ENCODE measurements around the gene TRPM2. TPM values are rescaled to one million over a fixed set of nuclear protein-coding genes. Genes with fewer than 3 reads are reported as not detected.

Gene TRPM2
- total RNA-seq, 2 donors from 2014 or later: 2.7 to 26.1 TPM

DNA sequence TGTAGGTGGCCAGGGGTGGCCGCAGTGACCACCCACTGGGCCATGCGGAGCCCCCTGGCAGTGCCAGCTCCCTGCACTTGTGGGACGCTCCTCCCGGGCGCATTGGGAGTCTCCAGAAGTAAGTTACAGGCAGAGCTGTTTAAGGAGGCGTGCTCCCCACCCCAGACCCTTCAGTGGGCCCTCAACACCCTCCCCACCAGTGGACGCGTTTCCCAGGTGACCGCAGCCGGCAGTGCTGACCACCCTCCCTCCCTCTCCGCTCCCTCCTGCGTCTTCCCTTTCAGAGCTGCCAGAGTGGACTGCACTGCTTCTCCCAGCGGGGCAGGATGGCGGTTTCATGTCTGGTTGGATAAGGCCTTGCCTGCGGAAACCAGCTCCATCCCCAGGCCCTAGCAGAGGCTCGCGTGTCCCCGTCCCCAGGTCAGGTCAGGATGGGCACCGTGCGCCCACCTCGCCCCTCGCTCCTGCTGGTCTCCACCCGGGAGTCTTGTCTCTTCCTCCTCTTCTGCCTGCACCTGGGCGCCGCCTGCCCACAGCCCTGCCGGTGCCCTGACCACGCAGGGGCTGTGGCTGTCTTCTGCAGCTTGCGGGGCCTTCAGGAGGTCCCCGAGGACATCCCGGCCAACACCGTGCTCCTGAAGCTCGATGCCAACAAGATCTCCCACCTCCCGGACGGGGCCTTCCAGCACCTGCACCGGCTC lies 102.9 kb downstream of the TRPM2 start:
- DNase-seq (no peak), ATAC-seq (no peak)
- Mint-ChIP-seq H3K27ac (no peak overlapping the region), H3K36me3 (ENCODE audit: low read depth) (no peaks in the 10 kb centered on the region), H3K27me3 (no peaks in the 10 kb centered on the region), H3K4me1 (peaks cover 5% of the 10 kb centered on the region), H3K4me3 (peak overlapping the region; percentile 80)
- H3K9me3 ChIP-seq (ENCODE audit: control insufficient read depth, low read length, poor library complexity, severe bottlenecking): no peaks in the 10 kb centered on the region

DNA sequence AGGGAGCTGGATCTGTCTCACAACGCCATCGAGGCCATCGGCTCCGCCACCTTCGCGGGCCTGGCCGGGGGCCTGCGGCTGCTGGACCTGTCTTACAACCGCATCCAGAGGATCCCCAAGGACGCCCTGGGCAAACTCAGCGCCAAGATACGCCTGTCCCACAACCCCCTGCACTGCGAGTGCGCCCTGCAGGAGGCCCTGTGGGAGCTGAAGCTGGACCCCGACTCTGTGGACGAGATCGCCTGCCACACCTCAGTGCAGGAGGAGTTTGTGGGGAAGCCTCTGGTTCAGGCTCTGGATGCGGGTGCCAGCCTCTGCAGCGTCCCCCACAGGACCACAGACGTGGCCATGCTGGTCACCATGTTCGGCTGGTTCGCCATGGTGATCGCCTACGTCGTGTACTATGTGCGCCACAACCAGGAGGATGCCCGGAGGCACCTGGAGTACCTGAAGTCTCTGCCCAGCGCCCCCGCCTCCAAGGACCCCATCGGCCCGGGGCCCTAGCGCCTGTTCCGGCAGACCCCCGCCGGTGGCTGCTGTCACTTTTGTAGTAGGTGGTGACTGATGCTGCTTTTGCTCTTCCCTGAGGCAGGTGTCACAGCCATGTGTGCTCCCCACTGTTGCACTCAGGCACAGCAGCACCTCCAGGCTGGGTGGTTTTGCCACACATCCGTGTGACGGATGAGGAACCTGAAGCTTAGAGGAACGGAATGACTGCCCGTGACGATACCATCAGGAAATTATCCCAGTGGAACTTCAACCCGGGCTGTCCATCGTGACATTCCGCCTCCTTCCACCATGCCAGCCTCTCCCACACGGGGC lies 103.7 kb downstream of the TRPM2 start:
- Mint-ChIP-seq H3K4me3 (peak overlapping the region; percentile 80), H3K4me1 (peaks cover 5% of the 10 kb centered on the region), H3K27ac (no peak overlapping the region), H3K36me3 (ENCODE audit: low read depth) (no peaks in the 10 kb centered on the region), H3K27me3 (no peaks in the 10 kb centered on the region)
- H3K9me3 ChIP-seq (ENCODE audit: control insufficient read depth, low read length, poor library complexity, severe bottlenecking): no peaks in the 10 kb centered on the region
- ATAC-seq (no peak), DNase-seq (no peak)

DNA sequence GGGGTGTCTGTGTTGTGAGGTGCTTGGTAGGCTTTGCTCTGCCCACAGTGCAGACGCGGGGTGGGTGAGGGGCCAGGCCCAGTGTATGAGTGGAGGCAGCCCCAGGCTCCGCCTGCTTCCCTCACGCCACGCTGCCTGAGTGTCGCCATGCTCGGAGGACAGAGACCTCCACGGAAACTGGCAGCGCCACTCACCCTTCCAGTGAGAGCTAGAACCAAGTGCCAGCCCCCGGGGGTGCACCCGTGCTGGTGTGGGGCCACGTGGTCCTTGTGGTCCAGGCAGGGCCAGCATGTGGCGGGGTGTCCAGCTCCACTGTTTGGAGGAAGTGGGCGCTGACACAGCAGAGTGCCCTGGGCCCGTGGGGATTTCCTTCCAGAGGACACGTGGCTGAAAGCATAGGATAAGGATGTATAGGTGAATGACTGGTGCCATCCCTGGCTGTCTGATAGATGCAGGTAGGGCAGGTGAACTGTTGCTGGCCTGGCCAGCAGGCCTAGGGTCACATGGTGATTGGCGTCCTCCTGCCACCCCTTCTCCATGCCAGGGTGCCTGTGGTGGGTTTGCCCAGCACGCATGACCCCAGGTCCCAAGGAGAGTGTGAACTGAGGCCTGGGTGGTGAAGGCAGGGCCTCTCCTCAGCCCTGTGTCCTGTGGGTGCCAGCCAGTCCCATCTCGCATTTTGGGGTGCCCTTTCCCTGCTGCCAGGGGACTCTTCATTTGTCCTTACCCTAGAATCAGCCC lies 105.7 kb downstream of the TRPM2 start:
- H3K27ac Mint-ChIP-seq: no peak overlapping the region
- peaks cover 7% of the 10 kb centered on the region for H3K4me1 Mint-ChIP-seq
- H3K27me3 Mint-ChIP-seq: peaks cover 4% of the 10 kb centered on the region
- no peaks in the 10 kb centered on the region for H3K9me3 ChIP-seq (ENCODE audit: control insufficient read depth, low read length, poor library complexity, severe bottlenecking)
- ATAC-seq (no peak), DNase-seq (no peak)
- no peaks in the 10 kb centered on the region for H3K36me3 Mint-ChIP-seq (ENCODE audit: low read depth)
- H3K4me3 Mint-ChIP-seq: no peak overlapping the region

DNA sequence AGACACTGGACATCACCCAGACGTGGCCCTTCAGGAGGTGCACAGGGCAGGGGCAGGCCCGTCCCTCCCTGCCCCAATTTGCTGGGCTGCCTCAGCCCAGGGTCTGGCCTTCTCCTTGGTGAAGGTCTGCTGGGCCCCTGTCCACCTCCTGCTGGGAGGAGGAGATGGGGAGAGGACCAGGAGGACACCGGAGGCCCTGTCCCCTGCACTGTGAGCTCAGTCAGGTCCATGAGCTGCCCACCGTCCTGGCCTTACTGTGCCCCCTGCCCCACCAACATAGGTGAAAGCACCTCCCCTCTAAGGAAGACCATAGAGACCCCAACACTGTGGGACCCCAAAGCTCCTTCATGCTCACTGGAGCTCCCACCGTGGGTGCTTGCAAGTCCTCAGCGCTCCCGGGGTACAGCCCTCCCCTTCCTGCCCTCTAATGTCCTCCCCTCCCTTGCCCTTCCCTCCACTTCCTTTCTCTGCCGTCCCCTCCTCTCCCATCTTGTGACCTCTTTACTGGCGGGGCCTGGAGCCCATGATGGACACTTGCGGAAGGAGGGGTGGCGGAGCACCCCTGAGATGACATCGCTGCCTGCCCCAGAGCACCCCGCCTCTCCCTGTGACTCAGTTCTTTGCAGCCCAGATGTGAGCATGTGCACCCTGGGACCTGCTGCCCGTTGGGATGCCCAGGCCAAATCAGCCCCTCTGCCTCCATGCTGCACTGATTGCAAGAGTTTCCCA lies 106.5 kb downstream of the TRPM2 start:
- H3K9me3 ChIP-seq (ENCODE audit: control insufficient read depth, low read length, poor library complexity, severe bottlenecking): no peaks in the 10 kb centered on the region
- H3K27ac Mint-ChIP-seq: no peak overlapping the region
- H3K4me3 Mint-ChIP-seq: no peak overlapping the region
- DNase-seq (no peak), ATAC-seq (no peak)
- H3K36me3 Mint-ChIP-seq (ENCODE audit: low read depth): no peaks in the 10 kb centered on the region
- H3K27me3 Mint-ChIP-seq: peaks cover 4% of the 10 kb centered on the region
- peaks cover 7% of the 10 kb centered on the region for H3K4me1 Mint-ChIP-seq

DNA sequence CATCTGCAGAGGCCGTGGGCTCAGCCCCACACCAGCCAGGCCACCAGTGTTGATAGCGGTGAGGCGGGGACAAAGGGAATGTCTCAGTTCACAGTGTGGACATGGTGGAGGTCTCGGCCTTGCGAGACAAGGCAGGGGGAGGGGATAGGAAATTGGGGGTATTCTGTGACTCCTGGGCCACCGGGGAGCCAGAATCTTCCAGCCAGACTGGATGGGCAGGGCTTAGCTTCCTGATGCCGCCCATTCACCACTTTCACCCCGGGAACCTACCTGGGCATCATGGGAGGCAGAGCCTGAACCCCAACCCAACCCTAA lies 107.0 kb downstream of the TRPM2 start:
- no peaks in the 10 kb centered on the region for H3K36me3 Mint-ChIP-seq (ENCODE audit: low read depth)
- H3K27ac Mint-ChIP-seq: no peak overlapping the region

DNA sequence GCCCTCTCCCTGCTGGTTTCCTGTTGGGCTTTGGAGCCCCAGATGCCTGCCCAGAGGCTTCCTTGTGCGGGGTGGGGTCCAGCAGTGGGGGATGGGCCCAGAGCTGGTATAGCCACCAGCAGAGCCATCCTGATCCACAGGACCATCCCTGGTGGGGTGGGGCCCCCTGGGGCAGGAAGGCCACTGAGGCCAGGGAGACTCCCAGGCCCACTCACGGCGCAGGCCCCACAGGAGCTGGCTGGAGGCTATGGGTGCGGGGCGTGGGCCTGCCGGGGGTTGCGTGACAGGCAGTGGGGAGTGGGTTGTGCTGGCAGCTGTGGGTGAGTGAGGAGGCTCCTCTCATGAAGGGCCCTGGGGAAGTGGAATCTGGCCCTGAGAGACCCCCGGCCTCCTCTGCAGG lies 107.6 kb downstream of the TRPM2 start:
- H3K36me3 Mint-ChIP-seq (ENCODE audit: low read depth): no peaks in the 10 kb centered on the region
- ATAC-seq (no peak), DNase-seq (no peak)
- H3K4me3 Mint-ChIP-seq: no peak overlapping the region
- no peaks in the 10 kb centered on the region for H3K9me3 ChIP-seq (ENCODE audit: control insufficient read depth, low read length, poor library complexity, severe bottlenecking)
- H3K27me3 Mint-ChIP-seq: peaks cover 4% of the 10 kb centered on the region
- peaks cover 7% of the 10 kb centered on the region for H3K4me1 Mint-ChIP-seq
- H3K27ac Mint-ChIP-seq: no peak overlapping the region

More for the DNA sequence above, 107.0 kb downstream of the TRPM2 start:
- Mint-ChIP-seq H3K4me1 (peaks cover 7% of the 10 kb centered on the region), H3K4me3 (no peak overlapping the region), H3K27me3 (peaks cover 4% of the 10 kb centered on the region)
- ATAC-seq (no peak), DNase-seq (no peak)
- H3K9me3 ChIP-seq (ENCODE audit: control insufficient read depth, low read length, poor library complexity, severe bottlenecking): no peaks in the 10 kb centered on the region

DNA sequence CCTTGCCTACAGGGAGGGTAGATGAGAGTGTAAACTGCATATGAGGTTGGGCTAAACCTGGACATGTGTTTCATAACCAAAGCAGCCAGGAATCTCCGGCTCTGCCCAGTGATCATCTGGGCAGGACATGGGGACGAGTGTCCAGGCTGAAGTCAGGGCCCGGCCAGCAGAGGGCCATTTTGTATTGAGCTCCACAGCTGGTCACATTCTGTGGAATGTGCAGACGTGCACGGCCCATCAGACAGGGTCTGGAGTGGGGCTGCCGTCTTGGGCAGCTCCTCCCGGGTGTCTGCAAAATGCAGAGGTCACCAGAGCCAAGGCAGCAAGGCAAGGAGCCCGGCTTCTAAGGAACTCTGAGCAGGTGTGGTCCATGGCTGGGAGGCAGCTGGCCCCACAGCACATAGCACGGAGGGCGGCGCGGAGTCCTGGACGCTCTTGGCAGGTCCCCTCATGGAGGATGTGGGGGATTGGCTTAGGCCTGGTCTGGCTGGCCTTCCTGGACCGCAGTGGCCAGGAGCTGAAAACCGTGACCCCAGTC lies 108.1 kb downstream of the TRPM2 start:
- Mint-ChIP-seq H3K4me3 (no peak overlapping the region), H3K27me3 (peaks cover 4% of the 10 kb centered on the region), H3K27ac (no peak overlapping the region), H3K4me1 (peaks cover 7% of the 10 kb centered on the region), H3K36me3 (ENCODE audit: low read depth) (no peaks in the 10 kb centered on the region)
- ATAC-seq (no peak), DNase-seq (no peak)
- no peaks in the 10 kb centered on the region for H3K9me3 ChIP-seq (ENCODE audit: control insufficient read depth, low read length, poor library complexity, severe bottlenecking)

DNA sequence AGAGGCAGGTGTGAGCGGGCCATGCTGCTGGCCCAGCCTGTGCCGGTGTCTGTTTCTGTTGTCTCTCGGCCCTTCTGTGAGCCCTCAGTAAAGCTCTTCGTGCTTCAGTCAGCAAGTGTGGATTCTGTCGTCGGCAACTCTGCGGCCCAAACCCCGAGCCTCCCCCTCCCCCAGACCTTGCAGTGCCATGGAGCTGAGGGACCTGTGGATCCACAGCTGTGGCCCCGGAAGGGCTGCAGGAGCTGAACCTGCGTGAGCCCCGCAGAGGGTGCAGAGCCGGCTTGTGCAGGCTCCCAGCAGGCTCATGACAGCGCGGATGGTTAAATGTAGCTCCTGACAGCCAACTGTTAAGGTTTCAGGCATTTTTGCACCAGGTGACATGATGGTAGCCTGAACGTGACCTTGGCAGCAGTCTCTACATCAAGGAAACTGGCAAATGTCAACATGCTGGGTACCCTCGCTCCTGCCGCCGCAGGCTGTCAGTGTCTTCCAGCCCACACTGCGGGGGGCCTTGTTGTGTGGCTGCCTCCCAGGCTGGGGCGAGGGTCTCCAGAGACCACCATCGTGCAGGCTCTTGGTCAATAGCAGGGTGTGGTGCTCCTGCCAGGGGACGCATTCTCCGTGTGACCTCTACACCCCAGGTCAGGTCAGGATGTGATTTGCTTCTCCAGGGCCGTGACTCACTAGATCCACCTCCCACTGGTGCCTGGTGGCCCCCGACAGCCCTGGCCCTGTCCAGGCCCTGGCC lies 108.8 kb downstream of the TRPM2 start:
- Mint-ChIP-seq H3K27me3 (peaks cover 4% of the 10 kb centered on the region), H3K36me3 (ENCODE audit: low read depth) (no peaks in the 10 kb centered on the region), H3K4me1 (peaks cover 7% of the 10 kb centered on the region), H3K4me3 (no peak overlapping the region), H3K27ac (no peak overlapping the region)
- H3K9me3 ChIP-seq (ENCODE audit: control insufficient read depth, low read length, poor library complexity, severe bottlenecking): no peaks in the 10 kb centered on the region
- ATAC-seq (no peak), DNase-seq (no peak)

DNA sequence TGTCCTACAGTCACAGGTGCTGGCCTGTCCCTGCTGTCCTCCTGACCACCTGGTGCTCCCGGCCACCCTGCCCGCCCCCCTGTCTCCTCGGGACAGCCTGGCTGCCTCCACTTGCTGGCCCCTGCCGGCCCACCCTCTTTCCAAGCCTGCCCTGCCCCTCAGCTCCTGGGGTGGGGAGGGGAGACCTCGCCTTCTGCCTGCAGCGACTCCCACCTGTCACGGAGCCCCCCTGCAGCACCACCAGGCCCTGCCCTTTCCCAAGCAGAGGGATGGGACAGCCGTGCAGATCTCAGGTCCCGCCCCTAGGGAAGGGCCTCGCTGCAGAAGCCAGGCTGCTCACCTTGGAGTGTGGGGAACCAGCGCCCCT lies 109.4 kb downstream of the TRPM2 start:
- peaks cover 7% of the 10 kb centered on the region for H3K4me1 Mint-ChIP-seq
- ATAC-seq (no peak), DNase-seq (no peak)
- no peak overlapping the region for H3K27ac Mint-ChIP-seq
- no peaks in the 10 kb centered on the region for H3K36me3 Mint-ChIP-seq (ENCODE audit: low read depth)
- H3K9me3 ChIP-seq (ENCODE audit: control insufficient read depth, low read length, poor library complexity, severe bottlenecking): no peaks in the 10 kb centered on the region
- H3K4me3 Mint-ChIP-seq: no peak overlapping the region
- peaks cover 4% of the 10 kb centered on the region for H3K27me3 Mint-ChIP-seq

DNA sequence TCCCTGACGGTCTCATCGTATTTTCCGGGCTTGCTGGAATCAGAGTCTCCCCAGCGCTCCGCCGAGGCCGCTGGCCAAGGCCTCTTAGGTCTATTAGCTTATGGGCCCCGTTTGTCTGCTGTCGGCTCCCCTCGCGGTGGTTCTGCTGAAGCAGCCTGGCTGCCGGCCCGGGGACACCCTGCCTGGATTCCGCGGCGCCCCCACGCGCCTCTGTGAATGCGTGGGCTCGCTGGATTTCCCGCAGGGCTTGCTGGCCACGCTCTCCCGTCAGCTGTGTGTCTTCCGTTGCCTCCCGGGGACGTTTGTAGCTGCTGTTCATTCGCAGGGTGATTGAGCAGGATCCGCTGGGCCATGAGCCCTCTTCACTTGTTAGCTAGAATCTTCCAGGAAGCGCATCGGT lies 110.3 kb downstream of the TRPM2 start:
- DNase-seq (no peak), ATAC-seq (no peak)
- no peaks in the 10 kb centered on the region for H3K9me3 ChIP-seq (ENCODE audit: control insufficient read depth, low read length, poor library complexity, severe bottlenecking)
- Mint-ChIP-seq H3K36me3 (ENCODE audit: low read depth) (no peaks in the 10 kb centered on the region), H3K27ac (no peak overlapping the region), H3K4me3 (no peak overlapping the region), H3K4me1 (peaks cover 5% of the 10 kb centered on the region), H3K27me3 (peaks cover 4% of the 10 kb centered on the region)

DNA sequence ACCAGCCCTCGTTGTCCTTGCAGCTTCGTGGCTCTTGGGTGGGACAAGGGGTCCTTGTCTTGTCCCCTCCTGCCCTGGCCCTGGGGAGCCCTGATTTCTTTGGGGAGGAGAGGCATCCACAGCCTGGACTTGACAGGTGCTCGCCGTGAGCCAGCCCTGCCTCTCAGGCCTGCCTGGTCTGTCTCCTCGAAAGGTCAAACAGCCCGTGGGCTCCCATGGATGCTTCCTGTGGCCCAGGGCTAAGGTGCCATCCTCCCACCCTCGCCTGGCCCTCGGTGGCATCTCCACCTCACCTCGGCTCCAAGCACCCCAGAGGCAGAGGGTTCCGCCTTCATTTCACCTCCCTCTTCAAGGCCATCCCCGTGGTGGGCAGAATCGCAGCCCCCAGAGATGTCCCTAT lies 110.9 kb downstream of the TRPM2 start:
- ATAC-seq: no peak
- peaks cover 4% of the 10 kb centered on the region for H3K27me3 Mint-ChIP-seq
- H3K27ac Mint-ChIP-seq: no peak overlapping the region

DNA sequence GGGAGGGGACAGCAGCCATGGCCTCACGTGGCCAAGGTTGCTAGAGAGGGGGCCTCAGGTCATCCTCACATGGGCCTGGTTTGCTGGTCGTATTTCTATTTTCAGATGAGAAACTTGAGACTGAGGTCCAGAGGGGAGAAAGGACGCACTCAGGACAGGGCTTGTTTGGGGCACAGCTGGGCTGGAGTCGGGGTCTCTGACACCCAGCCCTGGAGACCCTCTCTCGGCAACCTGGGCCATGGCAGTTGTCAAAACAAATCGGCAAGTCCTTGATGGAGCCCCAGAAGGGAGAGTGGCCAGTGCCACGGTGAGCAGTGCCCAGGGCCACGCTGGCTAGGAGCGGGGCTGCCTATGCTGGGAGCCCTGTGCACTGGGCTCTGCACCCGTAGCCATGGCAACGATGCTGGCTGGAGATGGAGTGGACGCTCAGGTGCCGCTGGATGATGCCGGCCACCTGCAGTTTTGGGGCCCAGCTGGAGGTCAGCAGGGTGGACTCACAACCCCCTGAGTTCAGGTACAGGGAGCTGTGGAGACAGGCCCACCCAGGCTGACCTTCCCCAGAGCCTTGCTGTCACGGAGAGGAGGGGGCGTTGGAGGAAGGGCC lies 113.0 kb downstream of the TRPM2 start:
- Mint-ChIP-seq H3K27ac (no peak overlapping the region), H3K27me3 (peaks cover 4% of the 10 kb centered on the region), H3K4me3 (no peak overlapping the region), H3K4me1 (peaks cover 2% of the 10 kb centered on the region), H3K36me3 (ENCODE audit: low read depth) (no peaks in the 10 kb centered on the region)
- H3K9me3 ChIP-seq (ENCODE audit: control insufficient read depth, low read length, poor library complexity, severe bottlenecking): no peaks in the 10 kb centered on the region
- DNase-seq: no peak
- ATAC-seq: no peak

More for the DNA sequence above, 110.9 kb downstream of the TRPM2 start:
- H3K9me3 ChIP-seq (ENCODE audit: control insufficient read depth, low read length, poor library complexity, severe bottlenecking): no peaks in the 10 kb centered on the region
- H3K4me3 Mint-ChIP-seq: no peak overlapping the region
- DNase-seq: no peak
- H3K36me3 Mint-ChIP-seq (ENCODE audit: low read depth): no peaks in the 10 kb centered on the region
- peaks cover 5% of the 10 kb centered on the region for H3K4me1 Mint-ChIP-seq
